Superior temporal gyrus (tissue), 1 donor: ENCODE measurements around the gene HNRNPK.

Experiments
- DNase-seq: peaks from one replicate; pipeline ENCODE4 v3.0.0-alpha.2; 2016; ENCODE audit errors: extremely low spot score

Gene HNRNPK

DNA sequence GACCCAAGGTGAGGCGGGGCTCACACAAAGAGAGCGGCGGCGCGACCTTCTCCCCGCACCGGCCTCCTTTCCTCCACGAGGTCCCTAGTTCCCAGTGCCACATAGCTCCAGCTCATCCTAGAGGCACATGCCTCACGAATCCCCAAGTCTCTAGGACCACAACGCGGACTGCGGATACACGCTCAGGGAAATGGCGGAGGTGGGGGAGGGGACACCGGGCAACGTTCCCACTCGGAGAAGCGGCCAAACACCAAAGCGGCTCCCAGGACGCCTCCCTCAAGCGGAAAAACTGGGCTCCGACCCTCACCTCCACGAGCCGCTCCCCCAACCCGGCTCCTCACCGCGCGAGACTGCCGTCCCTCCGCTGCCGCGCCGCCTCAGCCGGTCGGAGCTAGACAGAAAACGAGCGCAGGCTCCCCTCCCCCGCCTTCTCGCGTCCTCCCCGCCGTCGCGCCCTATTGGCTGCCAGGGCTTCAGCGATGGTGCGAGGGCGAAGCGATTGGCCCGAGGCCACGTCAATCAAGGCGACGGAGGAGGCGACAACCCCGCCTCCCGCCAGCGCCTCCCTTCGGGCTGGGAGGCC is at the start of gene HNRNPK:
TSS of gene HNRNPK (minus strand) at position 404 of the 583 bp plus-strand sequence. CDS start 1,963 bp downstream, outside the sequence.
- DNase-seq = peak; percentile 99

DNA sequence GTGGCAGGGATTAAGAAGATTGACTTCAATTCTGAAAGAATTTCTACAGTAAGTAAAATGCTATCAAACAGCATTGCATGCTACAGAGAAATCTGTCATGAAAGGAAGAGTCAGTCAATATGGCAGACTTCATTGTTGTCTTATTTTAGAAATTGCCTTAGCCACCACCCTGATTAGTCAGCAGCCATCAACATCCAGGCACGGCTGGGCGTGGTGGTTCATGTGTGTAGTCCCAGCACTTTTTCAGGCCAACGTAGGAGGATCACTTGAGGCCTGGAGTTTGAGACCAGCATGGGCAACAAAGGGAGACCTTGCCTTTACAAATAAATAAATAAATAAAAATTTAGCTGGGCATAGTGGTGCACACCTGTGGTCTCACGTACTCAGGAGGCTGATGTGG is 47.2 kb upstream of the HNRNPK start:
- DNase-seq = no peak

DNA sequence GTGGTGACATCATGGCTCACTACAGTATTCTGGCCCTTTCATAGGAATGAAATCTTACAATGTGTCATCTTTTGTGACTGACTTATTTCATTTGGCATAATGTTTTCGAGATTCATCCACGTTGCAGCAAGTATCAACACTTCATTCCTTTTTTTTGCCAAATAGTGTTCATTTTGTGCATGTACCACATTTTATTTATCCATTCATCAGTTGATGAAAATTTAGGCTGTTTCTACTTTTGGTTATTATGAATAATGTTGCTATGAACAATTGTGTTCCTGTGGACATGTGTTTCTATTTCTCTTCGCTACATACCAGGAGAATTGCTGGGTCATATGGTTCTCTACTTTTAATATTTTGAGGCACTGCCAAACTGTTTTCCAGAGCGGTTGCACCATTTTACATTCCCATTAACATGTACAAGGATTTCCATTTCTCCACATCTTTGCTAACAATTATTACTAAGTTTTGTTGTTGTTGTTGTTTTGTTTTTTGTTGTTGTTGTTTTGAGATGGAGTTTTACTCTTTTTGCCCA is 44.1 kb upstream of the HNRNPK start:
- no peak for DNase-seq

DNA sequence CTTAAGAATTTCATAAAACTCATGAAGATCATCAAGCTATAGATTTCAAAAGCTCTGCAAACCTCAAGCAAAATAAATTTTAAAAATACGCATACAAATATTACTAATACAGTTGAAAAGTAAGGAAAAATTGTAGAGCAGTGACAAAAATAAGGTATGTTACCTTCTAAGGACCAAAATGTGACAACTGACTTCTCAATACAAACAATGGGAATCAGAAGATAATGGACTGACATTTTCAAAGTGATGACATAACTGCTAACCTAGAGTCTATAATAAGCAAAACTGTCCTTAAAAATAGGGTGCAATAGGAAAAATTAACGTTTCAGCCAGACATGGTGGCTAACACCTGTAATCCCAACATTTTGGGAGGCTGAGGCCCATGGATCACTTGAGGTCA is 27.6 kb upstream of the HNRNPK start:
- DNase-seq = no peak

DNA sequence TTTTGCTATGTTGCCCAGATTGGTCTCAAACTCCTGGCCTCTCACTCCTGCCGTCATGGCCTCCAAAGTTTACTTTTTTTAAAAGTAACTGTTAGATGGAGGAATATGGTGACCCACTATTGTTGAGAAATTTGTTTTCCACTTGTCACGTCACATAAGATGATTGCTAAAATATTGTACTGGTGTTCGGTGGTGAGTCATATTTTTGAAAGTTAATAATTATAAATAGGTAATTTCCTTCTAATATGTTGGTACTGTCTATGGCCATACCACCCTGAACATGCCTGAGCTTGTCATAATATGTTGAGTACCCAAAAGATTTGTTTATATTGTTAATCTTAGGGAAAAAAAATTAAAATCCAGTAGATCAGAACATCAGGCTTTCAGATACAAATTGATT is 23.2 kb upstream of the HNRNPK start:
- no peak for DNase-seq

DNA sequence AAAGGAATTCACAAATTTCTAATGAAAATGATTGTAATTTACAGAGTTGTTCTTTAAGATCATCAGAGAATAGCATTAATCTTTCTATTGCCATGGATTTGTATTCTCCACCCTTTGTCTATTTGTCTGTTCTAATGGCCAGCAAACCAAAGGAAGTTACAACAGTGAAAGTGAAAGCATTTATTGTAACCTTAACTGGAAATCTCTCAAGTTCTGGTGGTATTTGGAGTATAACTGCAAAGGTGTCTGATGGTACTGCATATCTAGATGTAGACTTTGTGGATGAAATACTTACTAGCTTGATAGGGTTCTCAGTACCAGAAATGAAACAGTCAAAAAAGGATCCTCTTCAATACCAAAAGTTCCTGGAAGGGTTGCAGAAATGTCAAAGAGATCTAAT is 22.3 kb upstream of the HNRNPK start:
- DNase-seq = no peak

DNA sequence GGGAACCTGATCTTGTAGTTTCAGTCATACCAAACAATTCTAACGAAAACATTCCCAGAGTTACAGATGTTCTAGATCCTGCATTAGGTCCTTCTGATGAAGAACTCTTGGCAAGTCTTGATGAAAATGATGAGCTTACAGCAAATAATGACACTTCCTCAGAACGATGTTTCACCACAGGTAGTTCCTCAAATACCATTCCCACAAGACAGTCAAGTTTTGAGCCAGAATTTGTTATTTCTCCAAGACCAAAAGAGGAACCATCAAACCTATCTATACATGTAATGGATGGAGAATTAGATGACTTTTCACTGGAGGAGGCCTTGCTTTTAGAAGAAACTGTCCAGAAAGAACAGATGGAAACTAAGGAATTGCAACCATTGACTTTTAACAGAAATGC is 21.6 kb upstream of the HNRNPK start:
- DNase-seq = no peak

DNA sequence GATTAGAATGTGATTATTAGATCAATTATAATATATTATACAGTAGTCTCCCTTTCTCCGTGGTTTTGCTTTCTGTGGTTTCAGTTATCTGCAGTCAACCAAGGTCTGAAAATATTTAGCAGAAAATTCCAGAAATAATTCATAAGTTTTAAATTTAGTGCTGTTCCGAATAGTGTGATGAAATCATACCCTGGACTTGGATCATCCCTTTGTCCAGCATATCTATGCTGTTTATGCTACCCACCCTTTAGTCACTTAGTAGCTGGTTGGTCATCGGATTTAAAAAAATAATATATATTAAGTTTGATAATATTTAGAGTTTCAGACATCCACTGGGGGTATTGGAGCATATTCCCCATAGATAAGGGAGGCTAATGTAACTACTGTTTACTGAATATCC is 20.2 kb upstream of the HNRNPK start:
- DNase-seq = no peak

DNA sequence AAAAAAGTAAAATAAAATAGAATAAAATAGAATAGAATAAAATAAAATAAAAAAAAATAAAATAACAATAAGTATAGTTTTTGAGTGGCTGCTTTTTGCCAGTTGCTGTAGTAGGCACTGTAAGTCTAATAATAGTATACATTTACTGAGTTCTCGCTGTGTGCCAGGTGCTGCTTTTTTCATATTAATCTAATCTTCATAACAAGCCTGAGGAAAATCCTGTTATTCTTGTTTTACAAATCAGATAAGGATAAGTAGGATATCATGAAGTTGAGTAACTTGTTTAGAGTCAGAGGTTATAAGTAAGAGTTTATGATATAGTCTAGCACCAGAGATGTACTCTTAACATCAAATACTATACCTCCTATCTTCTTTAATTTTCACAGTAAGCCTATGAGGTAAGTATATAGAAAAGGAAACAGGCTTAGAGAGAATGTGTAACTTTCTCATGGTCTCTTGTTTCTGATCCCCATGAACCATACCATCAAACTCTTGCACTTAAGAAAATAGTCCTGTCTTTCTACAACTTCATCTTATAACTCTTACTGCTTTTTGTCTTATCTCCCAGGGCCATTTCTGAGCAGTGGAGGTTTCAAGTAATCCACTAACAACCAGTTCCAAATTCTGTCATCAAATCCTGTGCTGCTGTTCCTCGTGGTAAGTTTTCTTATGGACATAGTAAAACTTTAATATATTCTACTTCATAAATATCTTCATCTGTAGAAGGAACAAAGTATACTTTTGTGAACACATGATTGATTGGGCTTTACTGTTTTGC is 19.3 kb upstream of the HNRNPK start:
- DNase-seq = no peak

DNA sequence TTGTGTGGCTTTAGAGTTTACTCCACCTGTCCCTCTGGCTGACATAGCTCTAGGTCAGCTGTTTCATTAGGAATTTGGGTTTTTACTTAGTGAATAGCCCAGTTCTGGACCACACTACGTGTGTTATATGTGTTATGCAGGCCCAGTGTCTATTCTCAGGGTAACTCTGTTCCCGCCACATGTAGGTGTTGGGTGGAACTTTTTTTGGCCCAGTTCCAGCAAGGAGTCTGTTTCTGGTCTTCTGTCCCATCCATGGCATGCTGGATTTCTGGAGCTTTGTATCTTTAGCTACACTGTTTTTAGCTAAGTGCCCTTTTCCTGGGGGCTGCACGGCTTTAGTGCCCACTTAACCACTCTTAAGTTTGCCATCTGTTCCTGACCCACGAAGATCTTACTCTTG is 16.1 kb upstream of the HNRNPK start:
- DNase-seq = no peak

DNA sequence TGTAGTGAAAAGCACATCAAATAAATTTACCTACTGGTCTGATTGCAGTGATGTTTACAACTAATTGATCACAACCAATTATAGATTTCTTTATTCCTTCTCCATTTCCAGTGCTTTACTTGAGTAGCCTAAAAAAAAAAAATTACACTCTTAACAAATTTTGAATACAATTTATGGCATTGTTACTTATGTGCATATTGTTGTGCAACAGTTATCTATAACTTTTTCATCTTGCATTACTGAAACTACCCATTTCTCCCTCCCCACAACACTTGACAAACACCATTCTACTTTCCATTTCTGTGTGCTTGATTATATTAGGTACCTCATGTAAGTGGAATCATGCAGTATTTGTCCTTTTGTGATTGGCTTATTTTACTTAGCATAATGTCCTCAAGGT is 12.9 kb upstream of the HNRNPK start:
- DNase-seq = no peak

DNA sequence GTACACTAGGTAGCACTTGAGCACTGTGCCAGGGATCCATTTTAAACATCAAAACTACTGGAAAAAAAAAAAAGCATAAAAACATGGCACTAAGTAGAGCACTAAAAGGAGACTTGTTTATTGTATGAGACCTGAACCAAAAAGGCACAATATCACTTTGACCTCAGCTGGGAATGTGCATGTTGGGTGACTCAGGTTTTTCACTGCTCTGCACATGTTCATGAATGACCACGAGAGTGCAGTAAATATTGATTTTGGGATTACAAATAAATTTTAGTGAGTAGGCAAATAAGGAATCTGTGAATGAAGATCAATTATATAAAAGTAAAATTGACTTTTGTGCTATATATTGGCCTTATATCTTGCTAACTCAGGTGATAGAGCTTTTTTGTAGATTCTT is 12.4 kb upstream of the HNRNPK start:
- no peak for DNase-seq

DNA sequence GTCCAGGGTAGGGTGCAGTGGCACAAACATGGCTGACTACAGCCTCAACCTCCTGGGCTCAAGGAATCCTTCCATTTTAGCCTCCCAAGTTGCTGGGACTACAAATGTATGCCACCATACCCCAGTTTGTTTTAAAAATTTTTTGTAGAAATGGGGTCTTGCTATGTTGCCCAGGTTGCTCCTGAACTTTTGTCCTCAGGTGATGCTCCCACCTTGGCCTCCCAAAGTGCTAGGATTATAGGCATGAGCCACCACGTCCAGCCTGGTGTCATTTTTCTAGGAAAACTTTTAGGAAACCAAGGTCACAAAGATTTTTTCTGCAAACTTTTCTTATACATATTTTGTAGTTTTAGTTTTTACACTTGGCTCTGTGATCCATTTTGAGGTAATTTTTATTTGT is 11.3 kb upstream of the HNRNPK start:
- no peak for DNase-seq

DNA sequence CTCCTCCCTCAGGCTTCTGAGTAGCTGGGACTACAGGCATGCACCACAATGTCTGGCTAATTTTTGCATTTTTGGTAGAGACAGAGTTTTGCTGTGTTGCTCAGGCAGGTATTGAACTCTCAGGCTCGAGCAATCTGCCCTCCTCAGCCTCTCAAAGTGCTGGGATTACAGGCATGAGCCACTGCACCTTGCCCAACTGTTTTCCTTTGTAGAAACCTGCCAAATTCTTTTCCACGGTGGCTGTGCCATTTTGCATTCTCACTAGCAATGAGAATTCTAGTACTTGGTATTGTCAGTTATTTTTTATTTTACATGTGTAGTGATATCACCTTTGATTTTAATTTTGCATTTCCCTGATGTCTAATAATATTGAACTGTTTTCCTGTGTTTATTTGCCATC is 8.4 kb upstream of the HNRNPK start:
- DNase-seq = no peak

DNA sequence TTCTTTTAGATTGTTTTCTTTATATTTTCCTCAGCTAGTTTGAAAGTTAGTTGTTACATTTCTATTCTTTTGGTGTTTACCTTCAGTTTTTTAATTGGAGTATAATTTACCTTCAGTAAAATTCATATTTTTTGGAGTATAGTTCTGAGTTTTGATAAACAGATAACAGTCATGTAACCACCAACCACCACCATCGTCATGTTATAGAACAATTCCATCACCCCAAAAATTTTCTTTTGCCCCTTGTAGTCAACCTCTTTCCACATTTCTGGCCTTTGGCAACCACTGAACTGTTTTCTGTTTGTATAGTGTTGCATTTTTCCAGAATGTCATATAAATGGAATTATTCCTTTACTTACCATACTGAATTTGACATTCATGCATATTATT is 7.4 kb upstream of the HNRNPK start:
- no peak for DNase-seq

DNA sequence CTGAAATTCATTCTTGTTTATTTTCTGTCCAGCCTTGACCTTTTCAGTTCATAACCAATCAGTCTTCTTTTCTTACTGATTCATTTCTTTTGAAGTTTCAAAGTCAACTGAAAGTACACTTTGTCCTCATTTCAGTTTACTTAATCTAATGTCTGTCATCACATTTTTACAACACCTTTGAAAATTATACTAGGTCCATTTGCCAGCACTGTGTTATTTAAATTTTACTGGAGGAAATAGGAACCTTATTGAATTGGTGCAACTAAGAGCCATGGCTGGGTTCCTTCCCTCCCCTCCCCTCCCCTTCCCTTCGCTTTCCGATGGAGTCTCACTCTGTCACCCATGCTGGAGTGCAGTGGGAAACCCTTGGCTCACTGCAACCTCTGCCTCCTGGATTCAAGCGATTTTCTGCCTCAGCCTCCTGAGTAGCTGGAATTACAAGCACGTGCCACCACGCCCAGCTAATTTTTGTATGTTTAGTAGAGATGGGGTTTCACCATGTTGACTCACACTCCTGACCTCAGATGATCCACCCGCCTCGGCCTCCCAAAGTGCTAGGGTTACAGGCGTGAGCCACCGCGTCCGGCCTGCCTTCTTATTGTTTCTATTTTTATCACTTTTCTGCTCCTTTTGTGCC is 6.9 kb upstream of the HNRNPK start:
- DNase-seq = no peak

DNA sequence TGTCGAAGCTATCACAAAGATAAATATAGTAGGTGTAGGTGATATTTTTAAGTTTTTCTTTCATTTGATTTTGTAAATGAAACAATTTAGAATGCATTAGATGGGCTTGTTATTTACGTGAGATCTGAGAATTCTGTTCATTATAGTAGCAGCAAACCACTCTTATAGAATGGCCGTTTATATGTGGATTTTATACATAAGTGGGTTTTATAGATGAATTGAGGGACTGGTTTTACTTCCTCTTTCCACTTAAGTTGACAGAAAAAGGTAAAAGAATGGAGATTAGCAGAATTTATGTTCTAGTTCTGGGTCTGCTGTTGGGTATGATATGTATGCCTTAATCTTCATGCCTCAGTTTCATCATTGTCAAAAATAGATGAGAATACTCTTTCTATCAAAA is 6.2 kb upstream of the HNRNPK start:
- no peak for DNase-seq

DNA sequence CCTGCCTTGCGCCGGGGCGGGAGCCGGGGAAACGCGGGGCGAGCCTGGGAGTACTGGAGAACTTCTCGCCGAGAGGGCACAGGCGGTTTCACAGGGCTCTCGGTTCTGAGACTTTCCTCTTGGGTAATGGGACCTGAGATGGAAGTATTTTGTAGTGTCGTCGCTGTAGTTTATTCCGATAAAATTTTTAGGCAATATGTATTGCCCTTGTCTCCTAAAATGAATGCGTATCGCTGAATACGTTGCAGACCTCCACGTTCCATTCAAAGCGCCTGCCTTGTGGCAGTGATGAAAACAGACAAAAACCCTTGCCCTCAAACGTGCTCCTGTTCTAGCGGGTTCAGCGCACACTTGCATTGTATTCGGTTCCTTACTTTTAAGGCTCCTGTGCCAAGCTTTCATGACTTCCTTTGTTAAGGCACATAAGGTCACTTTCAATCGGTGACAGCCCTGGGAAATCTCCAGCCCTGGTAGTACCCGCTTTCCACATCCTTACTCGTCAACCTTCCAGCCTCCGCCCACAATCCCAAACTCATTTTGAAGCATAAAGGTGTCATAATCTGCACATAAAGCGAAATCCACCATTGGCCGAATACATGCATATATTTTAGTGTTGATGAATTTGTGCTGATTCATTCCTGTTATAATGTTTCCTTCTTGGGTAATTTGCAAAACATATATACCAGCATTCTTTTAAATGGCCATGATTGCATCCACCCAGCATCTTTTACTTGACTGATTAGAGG is 1.3 kb upstream of the HNRNPK start:
- peak; percentile 53 for DNase-seq

DNA sequence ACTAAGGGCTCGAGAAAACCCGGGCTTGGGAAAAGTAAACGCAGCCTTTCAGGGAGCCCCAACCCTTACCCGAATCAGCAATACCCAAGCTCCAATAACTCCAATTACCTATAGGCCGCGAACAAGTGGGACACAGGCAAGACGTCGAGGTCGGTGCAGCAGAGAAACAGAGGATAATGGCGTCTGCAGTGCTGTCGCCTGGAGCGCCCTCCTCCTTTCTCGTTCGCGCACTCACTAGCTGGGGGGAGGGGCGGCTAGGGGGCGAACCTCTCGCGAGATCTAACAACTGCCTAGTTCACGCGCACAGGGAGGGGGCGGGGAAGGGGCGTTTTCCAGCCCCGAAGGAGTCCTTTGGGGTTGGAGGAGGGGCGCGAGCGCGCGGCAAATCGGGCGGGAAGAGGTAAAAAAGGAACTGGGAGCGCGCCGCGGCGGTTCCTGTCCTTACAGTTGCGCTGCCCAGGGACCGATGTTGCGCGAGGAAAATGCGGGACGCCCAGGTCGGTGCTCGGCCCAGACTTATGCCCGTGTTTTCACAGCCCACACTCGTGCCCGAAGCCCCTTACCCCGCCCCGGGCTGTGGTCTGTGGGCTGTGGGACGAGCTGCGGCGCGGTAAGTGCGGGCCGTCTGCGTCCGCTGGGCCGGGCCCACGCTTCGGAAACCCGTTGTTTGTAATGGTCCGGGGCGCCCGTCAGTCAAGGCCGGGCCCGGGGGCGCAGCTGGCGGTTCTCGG is 545 bp upstream of the HNRNPK start, which contains the start of gene RMI1:
TSS of gene RMI1 (plus strand) at position 411 of the 731 bp plus-strand sequence. CDS start 20,182 bp downstream, outside the sequence.
- peak; percentile 95 for DNase-seq

DNA sequence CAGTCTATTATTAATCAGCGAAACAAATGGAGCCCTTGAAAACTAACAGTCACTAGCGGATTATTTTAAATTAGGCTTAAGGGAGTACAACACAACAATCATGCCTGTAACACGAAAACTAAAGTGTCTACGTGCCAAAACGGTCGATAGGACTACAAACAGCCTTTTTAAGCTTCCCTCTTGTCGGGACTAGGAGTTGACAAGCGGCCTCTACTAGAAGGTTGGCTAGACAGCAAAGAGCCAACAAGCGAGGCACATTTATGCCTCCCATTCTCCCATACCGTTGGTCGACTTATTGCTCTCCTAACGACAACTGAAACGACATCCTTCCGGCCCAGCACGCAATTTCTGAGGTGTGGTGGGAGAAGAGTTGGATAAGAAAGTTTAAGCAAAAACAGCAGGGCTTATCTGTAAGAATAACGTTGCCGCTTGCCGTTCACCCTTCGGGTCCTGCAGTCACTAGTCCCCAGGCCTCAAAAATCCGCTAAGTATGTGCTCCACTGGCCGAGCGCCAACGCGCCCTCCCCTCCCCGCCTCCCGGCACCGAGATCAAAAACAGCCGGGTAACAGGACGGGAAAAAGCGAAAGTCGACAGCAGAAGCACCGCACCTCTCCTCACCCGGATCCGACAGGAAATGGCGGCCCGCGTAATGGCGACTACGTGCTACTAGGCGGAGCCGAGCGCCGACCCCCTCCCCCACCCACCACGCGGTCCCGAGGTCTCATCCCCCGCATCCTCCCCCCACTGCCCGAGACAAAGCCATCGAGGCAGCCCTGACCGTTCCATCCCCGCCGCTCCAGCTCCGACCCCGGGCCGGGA is 813 bp downstream of the HNRNPK start:
- peak; percentile 73 for DNase-seq

DNA sequence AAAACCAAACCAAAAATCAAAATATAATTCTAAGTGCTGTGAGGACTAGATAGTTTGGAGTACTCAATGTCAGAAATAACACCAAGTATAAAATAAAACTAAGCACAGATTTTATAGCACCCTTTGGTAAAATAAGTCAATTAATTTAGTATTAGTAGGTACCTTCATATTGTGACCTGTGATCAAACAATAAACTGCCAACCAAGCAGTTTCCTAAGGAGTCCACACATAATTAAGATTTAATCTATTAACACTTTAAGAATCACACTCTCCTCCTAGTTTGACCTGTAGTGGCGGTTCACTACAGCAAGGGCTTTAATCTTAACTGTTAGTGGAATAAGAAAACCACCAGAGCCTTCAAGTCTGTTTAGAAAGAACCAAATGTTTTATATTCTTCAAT is 2.8 kb downstream of the HNRNPK start:
- no peak for DNase-seq
